Adrenal gland (tissue), 12 donors: ENCODE results near the gene DCAF17. TPM values are rescaled to one million over a fixed set of nuclear protein-coding genes. Genes with fewer than 3 reads are reported as not detected.

Source experiments
- DNase-seq, 7 donors: peaks; one replicate each; pipeline ENCODE4 v3.0.0-alpha.2; 2019 to 2020
- H3K27ac ChIP-seq, 5 donors: fragments of 200-600 bp; sonication (generic) in 4 of 5; 1 replicate in 3 of 5; 2 replicates in 2 of 5; pipeline versions ENCODE4 v1.5.1 to v1.8.0; 2016 to 2020; ENCODE audit warnings: mild to moderate bottlenecking in 1 of 5
- H3K27me3 ChIP-seq: fragments of 200-600 bp; 2 replicates; pipeline ENCODE4 v1.8.0; 2021
- H3K36me3 ChIP-seq, 2 donors: fragments of 200-600 bp; replicated peaks in 1 of 2; 1 replicate in 1 of 2; 2 replicates in 1 of 2; pipeline versions ENCODE4 v1.5.1 to v1.8.0; 2018 to 2022
- H3K4me1 ChIP-seq, 2 donors: fragments of 200-600 bp; replicated peaks in 1 of 2; 1 replicate in 1 of 2; 2 replicates in 1 of 2; pipeline versions ENCODE4 v1.5.1 to v1.8.0; 2018 to 2021
- H3K4me3 ChIP-seq, 4 donors: fragments of 200-600 bp; sonication (generic) in 3 of 4; one replicate each; pipeline ENCODE4 v1.5.1; 2016 to 2018
- H3K9me3 ChIP-seq, 3 donors: fragments of 200-600 bp; sonication (generic) in 1 of 3; replicated peaks in 1 of 3; 1 replicate in 2 of 3; 2 replicates in 1 of 3; pipeline versions ENCODE4 v1.5.1 to v1.8.0; 2016 to 2021
- POLR2A ChIP-seq, 2 donors: fragments of 450-650 bp; IDR thresholded peaks; one replicate each; pipeline ENCODE4 v1.6.1; 2017; ENCODE audit warnings: antibody characterized with exemption in 2 of 2, mild to moderate bottlenecking in 2 of 2, moderate library complexity in 1 of 2
- WGBS, 4 donors: extraction: QIAGEN DNeasy Blood & Tissue Kit in 2 of 4; methylation state at CpG; one replicate each; pipeline versions ENCODE4 v1.1.5 to v1.1.7; 2013 to 2017; 5-methylcytosine and 5-hydroxymethylcytosine counted together
- intact Hi-C, 2 donors: fragments of 100-400 bp; cut with DNase I; formaldehyde crosslinking; loops; one replicate each; pipeline versions ENCODE4 v1.14.1 to v1.15.0; 2022 to 2023
- polyA plus RNA-seq, 3 donors: library from polyadenylated mRNA; stranded (reverse); fragments of 200-250 nt in 2 of 3; fragments of 350-450 nt in 1 of 3; fragmentation: Illumina TruSeq in 1 of 3; extraction: RNeasy Lipid Tissue Mini Kit (QIAGEN cat#74804) in 1 of 3; gene quantifications; one replicate each; pipeline ENCODE4 v1.2.3, GENCODE V29; 2013 to 2014
- total RNA-seq, 9 donors: library from RNA; depleted of rRNA in 4 of 9; stranded (reverse); fragments of >200 nt in 4 of 9; fragments of 120-200 nt in 1 of 9; fragmentation: NEBNext Ultra II Directional in 1 of 9; extraction: Animal tissue kit (Norgen Biotek cat#: 25700) in 1 of 9; gene quantifications; one replicate each; pipeline versions ENCODE4 v1.1.0 to v1.2.4, GENCODE V29; 2013 to 2023
- TF ChIP-seq, protein P1 (sequence below), 6 experiments: fragments of 450-650 bp in 4 of 6; fragments of 200-600 bp in 2 of 6; sonication (generic) in 1 of 6; IDR thresholded peaks; 1 replicate in 5 of 6; 2 replicates in 1 of 6; pipeline versions ENCODE4 v1.5.1 to v1.8.0; 2016 to 2021; ENCODE audit warnings: antibody characterized with exemption in 6 of 6, mild to moderate bottlenecking in 2 of 6, moderate library complexity in 1 of 6
- donor health status: healthy with polysubstance abuse.
- donor health status: Bipolar disorder and iron deficiency.
- donor health status: DM: yes; HTN: yes; CAD: no.
- donor health status: DM: no; HTN: no; CAD: no.
- donor health status: DM: no; HTN: no; CAD: no.
- donor health status: DM: yes; HTN: yes; CAD: no.

The DCAF17 gene
- total and polyA plus RNA-seq, 12 donors: 2.6 to 21.9 (median 15.9) TPM

DNA sequence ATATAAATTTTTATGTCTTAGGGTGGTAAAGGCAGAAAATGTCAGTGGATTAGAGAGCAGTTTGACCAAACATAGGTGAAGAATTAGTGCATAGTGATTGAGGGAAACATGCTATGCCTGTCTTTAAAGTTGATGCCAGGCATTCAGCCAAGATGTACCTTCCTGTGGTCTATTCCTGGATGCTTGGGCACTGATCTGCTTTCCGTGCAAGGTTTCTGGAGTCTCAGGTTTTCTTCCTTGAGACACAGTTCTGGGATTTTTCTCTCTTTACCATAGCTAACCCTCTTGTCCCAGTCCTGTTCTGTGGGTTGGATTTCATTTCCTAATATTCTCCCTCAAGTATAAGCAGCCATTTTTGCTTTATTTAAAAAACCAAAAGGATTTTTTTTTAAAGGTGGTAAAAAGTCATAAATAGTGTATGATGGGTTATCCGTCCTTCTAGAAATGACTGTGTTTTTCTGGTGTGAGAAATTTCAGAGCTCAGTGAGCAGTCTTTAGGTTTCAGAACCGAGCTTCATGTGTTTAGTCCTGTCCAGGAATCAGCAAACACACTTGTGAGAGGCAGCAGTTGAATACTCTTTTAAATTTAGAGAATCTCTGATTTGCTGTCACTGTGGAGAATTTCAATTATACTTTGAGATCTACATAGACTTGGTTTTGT is 45.3 kb downstream of the DCAF17 start:
- DNase-seq: no peak
- H3K4me1 ChIP-seq: peaks cover 0 to 4% of the 10 kb centered on the region in 2 donors
- TF ChIP-seq POLR2A (IDR thresholded peaks at IDR 0.05): no peak
- TF ChIP-seq, protein P1, sequence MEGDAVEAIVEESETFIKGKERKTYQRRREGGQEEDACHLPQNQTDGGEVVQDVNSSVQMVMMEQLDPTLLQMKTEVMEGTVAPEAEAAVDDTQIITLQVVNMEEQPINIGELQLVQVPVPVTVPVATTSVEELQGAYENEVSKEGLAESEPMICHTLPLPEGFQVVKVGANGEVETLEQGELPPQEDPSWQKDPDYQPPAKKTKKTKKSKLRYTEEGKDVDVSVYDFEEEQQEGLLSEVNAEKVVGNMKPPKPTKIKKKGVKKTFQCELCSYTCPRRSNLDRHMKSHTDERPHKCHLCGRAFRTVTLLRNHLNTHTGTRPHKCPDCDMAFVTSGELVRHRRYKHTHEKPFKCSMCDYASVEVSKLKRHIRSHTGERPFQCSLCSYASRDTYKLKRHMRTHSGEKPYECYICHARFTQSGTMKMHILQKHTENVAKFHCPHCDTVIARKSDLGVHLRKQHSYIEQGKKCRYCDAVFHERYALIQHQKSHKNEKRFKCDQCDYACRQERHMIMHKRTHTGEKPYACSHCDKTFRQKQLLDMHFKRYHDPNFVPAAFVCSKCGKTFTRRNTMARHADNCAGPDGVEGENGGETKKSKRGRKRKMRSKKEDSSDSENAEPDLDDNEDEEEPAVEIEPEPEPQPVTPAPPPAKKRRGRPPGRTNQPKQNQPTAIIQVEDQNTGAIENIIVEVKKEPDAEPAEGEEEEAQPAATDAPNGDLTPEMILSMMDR (IDR thresholded peaks at IDR 0.05): no peak
- H3K4me3 ChIP-seq: no peak overlapping the region
- WGBS, 4 donors: 86 to 96% (median 88%) methylated on average over 3 of the region's 3 CpGs
- no peaks in the 10 kb centered on the region for H3K36me3 ChIP-seq
- H3K27me3 ChIP-seq: no peaks in the 10 kb centered on the region
- intact Hi-C loops: no loop called here
- H3K9me3 ChIP-seq: no peaks in the 10 kb centered on the region
- no peak overlapping the region for H3K27ac ChIP-seq

DNA sequence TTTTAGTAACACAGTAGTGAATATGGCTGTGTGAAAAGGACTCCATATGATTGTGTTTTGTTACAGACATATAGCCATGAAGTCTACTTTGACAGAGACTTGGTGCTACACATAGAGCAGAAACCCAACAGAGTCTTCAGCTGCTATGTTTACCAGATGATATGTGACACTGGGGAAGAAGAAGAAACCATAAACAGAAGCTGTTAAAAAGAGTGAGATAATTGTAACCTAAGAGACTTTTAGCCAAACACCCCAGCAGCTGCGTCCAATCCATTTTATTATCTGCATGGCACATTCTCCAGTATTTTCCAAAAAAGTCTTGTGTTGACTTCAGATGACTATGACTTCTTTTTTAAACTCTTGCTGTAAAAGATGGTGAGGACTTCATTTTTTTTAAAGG is 46.9 kb downstream of the DCAF17 start:
- Histone ChIP-seq H3K27me3 (no peaks in the 10 kb centered on the region), H3K4me1 (peaks cover 0 to 4% of the 10 kb centered on the region in 2 donors), H3K4me3 (no peak overlapping the region), H3K27ac (no peak overlapping the region), H3K9me3 (no peaks in the 10 kb centered on the region), H3K36me3 (no peaks in the 10 kb centered on the region)
- DNase-seq: no peak
- intact Hi-C loops: no loop called here
- 93 to 100% (median 96%) methylated on average over 1 of the region's 1 CpG for WGBS, 4 donors
- TF ChIP-seq POLR2A (IDR thresholded peaks at IDR 0.05): no peak
- TF ChIP-seq, protein P1 (IDR thresholded peaks at IDR 0.05): no peak

DNA sequence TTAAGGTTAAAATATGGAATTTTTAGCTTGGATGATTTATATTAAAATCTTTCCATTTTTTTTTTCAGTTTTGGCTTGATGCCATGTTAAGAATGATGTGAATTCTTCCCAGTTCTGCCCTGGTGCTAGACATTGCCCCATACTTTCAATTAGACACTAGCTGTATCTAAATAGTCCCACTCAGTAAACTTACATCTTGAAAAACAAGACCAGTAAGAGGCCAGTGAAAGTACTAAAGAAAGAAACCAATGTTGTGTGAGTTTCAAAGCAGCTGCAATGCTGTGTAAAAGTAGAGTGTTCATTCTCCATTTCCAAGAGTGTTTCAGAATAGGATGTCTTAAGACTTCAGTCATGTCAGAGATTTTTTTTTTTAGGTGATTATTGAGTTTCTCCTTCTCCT is 48.3 kb downstream of the DCAF17 start:
- no peaks in the 10 kb centered on the region for H3K27me3 ChIP-seq
- intact Hi-C loops: no loop called here
- H3K4me1 ChIP-seq: peaks cover 0 to 4% of the 10 kb centered on the region in 2 donors
- no peak overlapping the region for H3K27ac ChIP-seq
- no peaks in the 10 kb centered on the region for H3K9me3 ChIP-seq
- DNase-seq: no peak
- H3K4me3 ChIP-seq: no peak overlapping the region
- TF ChIP-seq, protein P1 (IDR thresholded peaks at IDR 0.05): no peak
- TF ChIP-seq POLR2A (IDR thresholded peaks at IDR 0.05): no peak
- H3K36me3 ChIP-seq: no peaks in the 10 kb centered on the region

GRCh38 chr2:171482877-171483276 is 48.9 kb downstream of the DCAF17 start:
- no peak for DNase-seq
- H3K36me3 ChIP-seq: no peaks in the 10 kb centered on the region
- WGBS, 4 donors: 70 to 95% (median 89%) methylated on average over 3 of the region's 3 CpGs
- no peak overlapping the region for H3K27ac ChIP-seq
- H3K27me3 ChIP-seq: no peaks in the 10 kb centered on the region
- intact Hi-C loops: no loop called here
- TF ChIP-seq, protein P1 (IDR thresholded peaks at IDR 0.05): no peak
- no peak for TF ChIP-seq POLR2A (IDR thresholded peaks at IDR 0.05)
- peaks cover 0 to 4% of the 10 kb centered on the region in 2 donors for H3K4me1 ChIP-seq
- H3K4me3 ChIP-seq: no peak overlapping the region
- H3K9me3 ChIP-seq: no peaks in the 10 kb centered on the region
